Bone marrow (tissue), 2 donors: ENCODE measurements around the gene PRICKLE2.
"Not testable (repeated sequence)": the region's sequence is repeated elsewhere in the genome, so short reads cannot be mapped to it uniquely, and the experiment has no call there.

ENCODE experiments used
- DNase-seq, 2 donors: peaks; one replicate each; lab custom pipeline; 2025; lab: John Stamatoyannopoulos, UW

PRICKLE2 gene

GRCh38 chr3:64094713-64095079, 130.6 kb downstream of the PRICKLE2 start:
- DNase-seq = no peak

- DNase-seq = no peak
These were observed 131.2 kb downstream of the PRICKLE2 start for GRCh38 chr3:64093825-64094712.

GRCh38 chr3:64093211-64093610, 132.1 kb downstream of the PRICKLE2 start:
- DNase-seq = no peak

- no peak for DNase-seq
These were observed 133.8 kb downstream of the PRICKLE2 start for GRCh38 chr3:64091501-64091900.

GRCh38 chr3:64089386-64089785, 135.9 kb downstream of the PRICKLE2 start:
- not testable (repeated sequence) for DNase-seq

GRCh38 chr3:64088408-64089205, 136.7 kb downstream of the PRICKLE2 start:
- no peak for DNase-seq

- no peak for DNase-seq
These were observed 138.6 kb downstream of the PRICKLE2 start for GRCh38 chr3:64086479-64087252.

- no peak for DNase-seq
These were observed 140.6 kb downstream of the PRICKLE2 start for GRCh38 chr3:64084640-64085039.

- DNase-seq = no peak
These were observed 141.7 kb downstream of the PRICKLE2 start for GRCh38 chr3:64083575-64083974.

GRCh38 chr3:64082961-64083541, 142.2 kb downstream of the PRICKLE2 start:
- no peak for DNase-seq

GRCh38 chr3:64082411-64082810, 142.9 kb downstream of the PRICKLE2 start:
- DNase-seq = no peak

GRCh38 chr3:64081235-64081630, 144.0 kb downstream of the PRICKLE2 start:
- no peak for DNase-seq

GRCh38 chr3:64080616-64081234, 144.5 kb downstream of the PRICKLE2 start:
- DNase-seq = no peak

GRCh38 chr3:64079369-64080150, 145.7 kb downstream of the PRICKLE2 start:
- no peak for DNase-seq

- DNase-seq = no peak
These were observed 146.3 kb downstream of the PRICKLE2 start for GRCh38 chr3:64078966-64079365.

GRCh38 chr3:64074895-64075679, 150.2 kb downstream of the PRICKLE2 start:
- DNase-seq = no peak

GRCh38 chr3:64074060-64074459, 151.2 kb downstream of the PRICKLE2 start:
- no peak for DNase-seq

GRCh38 chr3:64073158-64073761, 152.0 kb downstream of the PRICKLE2 start:
- DNase-seq = no peak

GRCh38 chr3:64072126-64072525, 153.1 kb downstream of the PRICKLE2 start:
- no peak for DNase-seq
